Measurements from ENCODE around the gene ADCY3. TPM values are rescaled to one million over a fixed set of nuclear protein-coding genes. Genes with fewer than 3 reads are reported as not detected.

The ADCY3 gene
- total RNA-seq, 1 experiment from 2014 or later: 39.5 TPM

DNA sequence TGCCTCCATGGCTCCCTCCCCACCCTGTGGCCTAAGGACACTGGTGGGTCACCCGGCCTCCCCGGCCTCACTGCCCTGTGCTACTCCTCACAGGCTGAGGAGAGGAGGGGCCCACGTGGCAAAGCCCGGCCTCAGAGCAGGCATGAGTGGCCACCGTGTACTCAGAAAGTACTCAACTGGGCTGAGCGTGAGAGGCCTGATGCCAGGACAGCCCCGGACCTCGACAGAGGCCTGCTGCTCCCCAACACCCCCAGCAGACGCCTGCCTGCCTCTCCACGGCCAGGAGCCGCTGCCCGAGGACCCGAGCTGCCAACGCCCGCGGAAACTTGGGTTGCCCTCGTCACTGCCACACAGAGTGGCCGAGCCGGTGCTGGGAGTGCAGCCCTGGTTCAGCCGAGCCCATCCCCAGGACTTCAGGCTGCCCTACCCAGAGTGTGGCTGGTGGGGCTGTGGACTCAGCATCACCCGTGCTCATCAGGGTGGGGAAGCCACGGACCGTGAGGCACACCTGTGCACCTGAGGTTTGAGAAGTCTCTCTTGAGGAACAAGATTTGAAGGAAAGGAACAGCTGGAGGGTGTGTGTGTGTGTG lies 67.5 kb downstream of the ADCY3 start:
- H2BK20ac ChIP-seq (ENCODE audit: low read depth, low read length, poor library complexity, severe bottlenecking): no peak overlapping the region
- H3K18ac ChIP-seq (ENCODE audit: insufficient read length, low read depth, low read length): no peak overlapping the region
- H3K27ac Mint-ChIP-seq: no peak overlapping the region
- no peak overlapping the region for H3K23ac ChIP-seq (ENCODE audit: insufficient read length, low read depth, low read length)
- no peaks in the 10 kb centered on the region for H3K4me1 Mint-ChIP-seq
- H2AFZ ChIP-seq (ENCODE audit: low read length): no peak overlapping the region
- no peaks in the 10 kb centered on the region for H3K79me2 ChIP-seq (ENCODE audit: insufficient read depth, low read length)
- H3K9me3 Mint-ChIP-seq: peaks cover 10 to 14% of the 10 kb centered on the region in 2 experiments
- no peak overlapping the region for H2BK15ac ChIP-seq (ENCODE audit: low read depth, low read length)
- no peak overlapping the region for H4K91ac ChIP-seq (ENCODE audit: insufficient read length, low read depth, low read length)
- WGBS (ENCODE audit: extremely low coverage, insufficient read length, low lambda C conversion rate): no CpG with 5 or more reads among the region's 23 CpGs
- H3K4me2 ChIP-seq (ENCODE audit: insufficient read depth, insufficient read length, low read length): no peak overlapping the region
- H3K56ac ChIP-seq (ENCODE audit: insufficient read length, low read depth, low read length): no peak overlapping the region
- H4K20me1 ChIP-seq (ENCODE audit: control insufficient read depth, insufficient read depth, insufficient read length): no peaks in the 10 kb centered on the region
- no peak overlapping the region for H2BK5ac ChIP-seq (ENCODE audit: insufficient read length, low read length)
- DNase-seq: no peak
- H4K5ac ChIP-seq (ENCODE audit: insufficient read length, low read depth, low read length): no peak overlapping the region
- no peak overlapping the region for H3T11ph ChIP-seq (ENCODE audit: low read length)
- H3K27ac ChIP-seq (ENCODE audit: insufficient read length, low read depth, low read length): no peak overlapping the region
- H2BK120ac ChIP-seq (ENCODE audit: low read depth, low read length, poor library complexity, severe bottlenecking): no peak overlapping the region
- H3K27me3 Mint-ChIP-seq (ENCODE audit: low read depth): no peaks in the 10 kb centered on the region
- no peaks in the 10 kb centered on the region for H3K79me1 ChIP-seq (ENCODE audit: insufficient read depth, low read depth, low read length, poor library complexity, severe bottlenecking)
- H3K4ac ChIP-seq (ENCODE audit: low read depth, low read length): no peak overlapping the region
- no peaks in the 10 kb centered on the region for H3K27me3 ChIP-seq (ENCODE audit: insufficient read depth, low read length)
- H3K4me3 Mint-ChIP-seq: no peak overlapping the region
- no peak overlapping the region for H3K9ac ChIP-seq (ENCODE audit: extremely low read depth, insufficient read length, low read length)
- H2BK12ac ChIP-seq (ENCODE audit: insufficient read length, low read depth, low read length): no peak overlapping the region
- H3K9me3 ChIP-seq (ENCODE audit: control insufficient read depth, low read depth, low read length): peaks cover 8% of the 10 kb centered on the region
- no peaks in the 10 kb centered on the region for H3K4me1 ChIP-seq (ENCODE audit: insufficient read depth, low read length)
- peaks cover 11 to 19% (median 11%) of the 10 kb centered on the region in 3 experiments; a peak in 6 of 7 replicates for H3K36me3 Mint-ChIP-seq (ENCODE audit: insufficient read depth in 1 of 3, low read depth in 3 of 3)
- no peak overlapping the region for H4K8ac ChIP-seq (replicated peaks; ENCODE audit: insufficient read length, low read depth, low read length)
- H3K14ac ChIP-seq (ENCODE audit: insufficient read depth, low read length): peak overlapping the region; percentile 21; the same call in 1 of the 2 replicates
- H2AK5ac ChIP-seq (ENCODE audit: insufficient read length, low read length): no peak overlapping the region
- TF ChIP-seq, protein P1, sequence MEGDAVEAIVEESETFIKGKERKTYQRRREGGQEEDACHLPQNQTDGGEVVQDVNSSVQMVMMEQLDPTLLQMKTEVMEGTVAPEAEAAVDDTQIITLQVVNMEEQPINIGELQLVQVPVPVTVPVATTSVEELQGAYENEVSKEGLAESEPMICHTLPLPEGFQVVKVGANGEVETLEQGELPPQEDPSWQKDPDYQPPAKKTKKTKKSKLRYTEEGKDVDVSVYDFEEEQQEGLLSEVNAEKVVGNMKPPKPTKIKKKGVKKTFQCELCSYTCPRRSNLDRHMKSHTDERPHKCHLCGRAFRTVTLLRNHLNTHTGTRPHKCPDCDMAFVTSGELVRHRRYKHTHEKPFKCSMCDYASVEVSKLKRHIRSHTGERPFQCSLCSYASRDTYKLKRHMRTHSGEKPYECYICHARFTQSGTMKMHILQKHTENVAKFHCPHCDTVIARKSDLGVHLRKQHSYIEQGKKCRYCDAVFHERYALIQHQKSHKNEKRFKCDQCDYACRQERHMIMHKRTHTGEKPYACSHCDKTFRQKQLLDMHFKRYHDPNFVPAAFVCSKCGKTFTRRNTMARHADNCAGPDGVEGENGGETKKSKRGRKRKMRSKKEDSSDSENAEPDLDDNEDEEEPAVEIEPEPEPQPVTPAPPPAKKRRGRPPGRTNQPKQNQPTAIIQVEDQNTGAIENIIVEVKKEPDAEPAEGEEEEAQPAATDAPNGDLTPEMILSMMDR (conservative IDR thresholded peaks at IDR 0.05): no peak
- H3K23me2 ChIP-seq (ENCODE audit: insufficient read length, low read depth, low read length, poor library complexity, severe bottlenecking): no peaks in the 10 kb centered on the region

Measured in H9 (cell line).